Measurements from ENCODE around the gene LAMA3.

Gene LAMA3

GRCh38 chr18:23998018-23998417 is 308.8 kb downstream of the LAMA3 start:
- H3K9ac ChIP-seq: no peak overlapping the region

GRCh38 chr18:23998820-23999219 is 309.6 kb downstream of the LAMA3 start:
- H3K36me3 ChIP-seq (ENCODE audit: insufficient read depth): no peaks in the 10 kb centered on the region
- H3K4me3 ChIP-seq (IDR thresholded peaks at IDR 0.05; ENCODE audit: insufficient read depth, low read depth, low read length): no peak overlapping the region
- TF ChIP-seq CTCF (conservative IDR thresholded peaks at IDR 0.05; ENCODE audit: low read depth, low read length): no peak
- H3K27me3 ChIP-seq (ENCODE audit: insufficient read depth, low read depth): no peaks in the 10 kb centered on the region
- no peak overlapping the region for H3K9ac ChIP-seq
- no peak overlapping the region for H2AFZ ChIP-seq (ENCODE audit: low read depth)
- H3K4me1 ChIP-seq (ENCODE audit: low read depth, poor library complexity, severe bottlenecking): no peaks in the 10 kb centered on the region
- H3K4me2 ChIP-seq: no peak overlapping the region
- H4K20me1 ChIP-seq (ENCODE audit: insufficient read depth): no peaks in the 10 kb centered on the region
- no peaks in the 10 kb centered on the region for H3K79me2 ChIP-seq (ENCODE audit: insufficient read depth, low read depth)
- H3K27ac ChIP-seq: no peak overlapping the region

More at GRCh38 chr18:23998018-23998417, 308.8 kb downstream of the LAMA3 start:
- Histone ChIP-seq H3K4me3 (IDR thresholded peaks at IDR 0.05; ENCODE audit: insufficient read depth, low read depth, low read length) (no peak overlapping the region), H3K4me1 (ENCODE audit: low read depth, poor library complexity, severe bottlenecking) (peaks cover 1% of the 10 kb centered on the region), H4K20me1 (ENCODE audit: insufficient read depth) (no peaks in the 10 kb centered on the region), H3K79me2 (ENCODE audit: insufficient read depth, low read depth) (no peaks in the 10 kb centered on the region), H3K27ac (no peak overlapping the region), H3K36me3 (ENCODE audit: insufficient read depth) (no peaks in the 10 kb centered on the region), H3K27me3 (ENCODE audit: insufficient read depth, low read depth) (no peaks in the 10 kb centered on the region), H3K4me2 (no peak overlapping the region), H2AFZ (ENCODE audit: low read depth) (no peak overlapping the region)
- no peak for TF ChIP-seq CTCF (conservative IDR thresholded peaks at IDR 0.05; ENCODE audit: low read depth, low read length)

GRCh38 chr18:24000613-24001490 is 311.6 kb downstream of the LAMA3 start:
- Histone ChIP-seq H2AFZ (ENCODE audit: low read depth) (no peak overlapping the region), H3K36me3 (ENCODE audit: insufficient read depth) (no peaks in the 10 kb centered on the region), H3K4me2 (no peak overlapping the region), H3K4me3 (IDR thresholded peaks at IDR 0.05; ENCODE audit: insufficient read depth, low read depth, low read length) (no peak overlapping the region), H3K27ac (no peak overlapping the region), H3K27me3 (ENCODE audit: insufficient read depth, low read depth) (no peaks in the 10 kb centered on the region), H3K79me2 (ENCODE audit: insufficient read depth, low read depth) (no peaks in the 10 kb centered on the region), H4K20me1 (ENCODE audit: insufficient read depth) (no peaks in the 10 kb centered on the region), H3K4me1 (ENCODE audit: low read depth, poor library complexity, severe bottlenecking) (no peaks in the 10 kb centered on the region), H3K9ac (no peak overlapping the region)
- TF ChIP-seq CTCF (conservative IDR thresholded peaks at IDR 0.05; ENCODE audit: low read depth, low read length): no peak

GRCh38 chr18:24002479-24002878 is 313.2 kb downstream of the LAMA3 start:
- Histone ChIP-seq H3K4me2 (no peak overlapping the region), H4K20me1 (ENCODE audit: insufficient read depth) (no peaks in the 10 kb centered on the region), H3K4me1 (ENCODE audit: low read depth, poor library complexity, severe bottlenecking) (no peaks in the 10 kb centered on the region), H3K79me2 (ENCODE audit: insufficient read depth, low read depth) (no peaks in the 10 kb centered on the region), H3K27me3 (ENCODE audit: insufficient read depth, low read depth) (no peaks in the 10 kb centered on the region), H3K4me3 (IDR thresholded peaks at IDR 0.05; ENCODE audit: insufficient read depth, low read depth, low read length) (no peak overlapping the region), H3K27ac (no peak overlapping the region), H3K36me3 (ENCODE audit: insufficient read depth) (no peaks in the 10 kb centered on the region), H2AFZ (ENCODE audit: low read depth) (no peak overlapping the region), H3K9ac (no peak overlapping the region)
- TF ChIP-seq CTCF (conservative IDR thresholded peaks at IDR 0.05; ENCODE audit: low read depth, low read length): no peak

All from KMS-11 (cell line).